Left lung (tissue), 10 donors: ENCODE results near the gene TEX101. TPM values are rescaled to one million over a fixed set of nuclear protein-coding genes. Genes with fewer than 3 reads are reported as not detected.

Experiments used
- ATAC-seq: fragments of 200-7000 bp; cut with Tn5 transposase; one replicate; pipeline ENCODE4 v1.9.1; 2020; ENCODE audit warnings: moderate library complexity
- DNase-seq, 4 donors: peaks; one replicate each; pipeline ENCODE4 v3.0.0-alpha.2; 2013 to 2020
- H3K27ac ChIP-seq, 2 donors: fragments of 200-600 bp; sonication (generic) in 1 of 2; one replicate each; pipeline versions ENCODE4 v1.5.0 to v1.8.0; 2020 to 2021
- H3K27me3 ChIP-seq, 2 donors: fragments of 200-600 bp; sonication (generic) in 1 of 2; one replicate each; pipeline versions ENCODE4 v1.5.0 to v1.8.0; 2020 to 2021
- H3K36me3 ChIP-seq, 2 donors: fragments of 200-600 bp; sonication (generic) in 1 of 2; one replicate each; pipeline versions ENCODE4 v1.5.0 to v1.8.0; 2020 to 2021
- H3K4me1 ChIP-seq, 2 donors: fragments of 200-600 bp; one replicate each; pipeline ENCODE4 v1.8.0; 2021
- H3K4me3 ChIP-seq, 2 donors: fragments of 200-600 bp; sonication (generic) in 1 of 2; one replicate each; pipeline versions ENCODE4 v1.5.0 to v1.8.0; 2020 to 2021; ENCODE audit warnings: mild to moderate bottlenecking in 1 of 2
- H3K9me3 ChIP-seq, 2 donors: fragments of 200-600 bp; sonication (generic) in 1 of 2; one replicate each; pipeline versions ENCODE4 v1.5.0 to v1.8.0; 2020 to 2021
- CTCF ChIP-seq, 2 donors: fragments of 200-600 bp; sonication (generic) in 1 of 2; IDR thresholded peaks; one replicate each; pipeline versions ENCODE4 v1.5.0 to v1.8.0; 2021; ENCODE audit warnings: antibody characterized with exemption in 2 of 2
- intact Hi-C, 2 donors: fragments of 100-400 bp; cut with DNase I; formaldehyde crosslinking; loops; one replicate each; pipeline versions ENCODE4 v1.11.2 to v1.14.2; 2022
- polyA plus RNA-seq, 6 donors: library from polyadenylated mRNA; unstranded; fragments of 120-200 nt; gene quantifications; one replicate each; pipeline ENCODE4 v1.2.1, GENCODE V29; 2013; ENCODE audit not compliant: insufficient read length in 6 of 6
- total RNA-seq, 2 donors: library from RNA; stranded (reverse); fragmentation: NEBNext Ultra II Directional; extraction: Animal tissue kit (Norgen Biotek cat#: 25700); gene quantifications; one replicate each; pipeline ENCODE4 v1.2.1, GENCODE V29; 2021
- donor health status: DM: no; HTN: yes; CAD: no.
- donor health status: DM: no; HTN: no; CAD: no.

The TEX101 gene
- total and polyA plus RNA-seq, 8 donors: not detected

- Histone ChIP-seq H3K4me1 (peaks cover 4 to 38% of the 10 kb centered on the region in 2 donors), H3K4me3 (peak within 1 kb of the TSS; percentile 50 to 66), H3K27me3 (peaks cover 0 to 20% of the 10 kb centered on the region in 2 donors), H3K9me3 (no peaks in the 10 kb centered on the region), H3K27ac (peak within 1 kb of the TSS; percentile 62 to 70), H3K36me3 (no peaks in the 10 kb centered on the region)
- DNase-seq: peak in 2 of 4 donors; percentile 44 to 86
- no peak for ATAC-seq
- intact Hi-C loops: no loop called here
- no peak for TF ChIP-seq CTCF (IDR thresholded peaks at IDR 0.05)
Observed at GRCh38 chr19:43465468-43466120, 50.9 kb downstream of the TEX101 start, which contains the start of gene LYPD3. LYPD3 (minus strand) TSS chr19:43465608; CDS start chr19:43465571, 37 bp downstream.

GRCh38 chr19:43466793-43467192 lies 52.1 kb downstream of the TEX101 start:
- no peak for TF ChIP-seq CTCF (IDR thresholded peaks at IDR 0.05)
- Histone ChIP-seq H3K9me3 (no peaks in the 10 kb centered on the region), H3K27ac (no peak overlapping the region), H3K27me3 (peaks cover 0 to 20% of the 10 kb centered on the region in 2 donors), H3K36me3 (no peaks in the 10 kb centered on the region), H3K4me1 (peaks cover 4 to 38% of the 10 kb centered on the region in 2 donors), H3K4me3 (no peak overlapping the region)
- DNase-seq (no peak), ATAC-seq (no peak)
- intact Hi-C loops: no loop called here

- no peak overlapping the region for H3K4me3 ChIP-seq
- intact Hi-C loops: no loop called here
- ATAC-seq (no peak), DNase-seq (no peak)
- H3K9me3 ChIP-seq: no peaks in the 10 kb centered on the region
- peaks cover 4 to 38% of the 10 kb centered on the region in 2 donors for H3K4me1 ChIP-seq
- TF ChIP-seq CTCF (IDR thresholded peaks at IDR 0.05): no peak
- peaks cover 0 to 20% of the 10 kb centered on the region in 2 donors for H3K27me3 ChIP-seq
- no peak overlapping the region for H3K27ac ChIP-seq
- H3K36me3 ChIP-seq: no peaks in the 10 kb centered on the region
Observed at GRCh38 chr19:43467276-43467675, 52.6 kb downstream of the TEX101 start.

- no peak overlapping the region for H3K27ac ChIP-seq
- intact Hi-C loops: no loop called here
Observed at GRCh38 chr19:43467730-43468129, 53.0 kb downstream of the TEX101 start.

More at GRCh38 chr19:43467730-43468129, 53.0 kb downstream of the TEX101 start:
- ATAC-seq (no peak), DNase-seq (no peak)
- Histone ChIP-seq H3K27me3 (peaks cover 0 to 20% of the 10 kb centered on the region in 2 donors), H3K9me3 (no peaks in the 10 kb centered on the region), H3K4me1 (peaks cover 4 to 36% of the 10 kb centered on the region in 2 donors), H3K36me3 (no peaks in the 10 kb centered on the region), H3K4me3 (no peak overlapping the region)
- TF ChIP-seq CTCF (IDR thresholded peaks at IDR 0.05): no peak

Other genes with a start within 250 kb of the TEX101 start
- not detected for gene PSG5, start 228.4 kb upstream of the TEX101 start, total RNA-seq
- under 1 TPM in 2 of 6 donors, not detected in 4; 0.07 to 0.59 TPM for gene PSG5, start 228.4 kb upstream of the TEX101 start, polyA plus RNA-seq
- not detected for gene PSG4, start 209.3 kb upstream of the TEX101 start, total RNA-seq
- gene PSG4, start 209.3 kb upstream of the TEX101 start, polyA plus RNA-seq: under 1 TPM in 1 of 6 donors, not detected in 5; 0.67 TPM
- not detected for gene PSG9, start 145.4 kb upstream of the TEX101 start, total RNA-seq
- gene PSG9, start 145.4 kb upstream of the TEX101 start, polyA plus RNA-seq: under 1 TPM in 1 of 6 donors, not detected in 5; 0.52 TPM
- gene CD177, start 61.2 kb upstream of the TEX101 start, total RNA-seq: 10 to 100 TPM in 1 of 2 donors, not detected in 1; 13.8 TPM
- under 1 TPM; 0.17 to 0.78 (median 0.39) TPM for gene CD177, start 61.2 kb upstream of the TEX101 start, polyA plus RNA-seq
- gene LYPD3, start 50.7 kb downstream of the TEX101 start, total RNA-seq: 1 to 10 TPM in 1 of 2 donors, under 1 TPM in 1; 0.73 to 1.1 TPM
- gene LYPD3, start 50.7 kb downstream of the TEX101 start, polyA plus RNA-seq: 1 to 10 TPM; 1.2 to 2.1 (median 1.2) TPM
- 1 to 10 TPM; 4.5 to 8.3 TPM for gene PHLDB3, start 89.9 kb downstream of the TEX101 start, total RNA-seq
- 10 to 100 TPM in 3 of 6 donors, 1 to 10 TPM in 3; 7.5 to 13.3 (median 10.1) TPM for gene PHLDB3, start 89.9 kb downstream of the TEX101 start, polyA plus RNA-seq
- gene ETHE1, start 112.3 kb downstream of the TEX101 start, total RNA-seq: 10 to 100 TPM; 37.5 to 39.8 TPM
- gene ETHE1, start 112.3 kb downstream of the TEX101 start, polyA plus RNA-seq: 10 to 100 TPM; 17.1 to 20.5 (median 19.9) TPM
- 1 to 10 TPM; 2.1 to 2.5 TPM for gene ZNF575, start 118.3 kb downstream of the TEX101 start, total RNA-seq
- 1 to 10 TPM; 1.2 to 3.3 (median 2.2) TPM for gene ZNF575, start 118.3 kb downstream of the TEX101 start, polyA plus RNA-seq
- gene XRCC1, start 160.6 kb downstream of the TEX101 start, total RNA-seq: 10 to 100 TPM; 25.2 to 30.6 TPM
- gene XRCC1, start 160.6 kb downstream of the TEX101 start, polyA plus RNA-seq: 10 to 100 TPM; 52.8 to 70.0 (median 57.4) TPM
- gene PINLYP, start 160.9 kb downstream of the TEX101 start, total RNA-seq: 1 to 10 TPM; 6.2 to 7.1 TPM
- gene PINLYP, start 160.9 kb downstream of the TEX101 start, polyA plus RNA-seq: 10 to 100 TPM; 15.4 to 21.2 (median 18.2) TPM
- gene IRGQ, start 181.2 kb downstream of the TEX101 start, total RNA-seq: 10 to 100 TPM; 22.0 to 27.6 TPM
- gene IRGQ, start 181.2 kb downstream of the TEX101 start, polyA plus RNA-seq: 10 to 100 TPM; 15.1 to 18.5 (median 17.1) TPM
- 10 to 100 TPM; 11.5 to 14.4 TPM for gene ZNF576, start 181.7 kb downstream of the TEX101 start, total RNA-seq
- gene ZNF576, start 181.7 kb downstream of the TEX101 start, polyA plus RNA-seq: 10 to 100 TPM in 5 of 6 donors, 1 to 10 TPM in 1; 9.3 to 12.3 (median 10.8) TPM
- under 1 TPM; 0.10 to 0.32 TPM for gene SRRM5, start 197.2 kb downstream of the TEX101 start, total RNA-seq
- 1 to 10 TPM; 1.1 to 2.5 (median 2.2) TPM for gene SRRM5, start 197.2 kb downstream of the TEX101 start, polyA plus RNA-seq
- 10 to 100 TPM; 24.7 to 41.5 TPM for gene ZNF428, start 204.7 kb downstream of the TEX101 start, total RNA-seq
- 10 to 100 TPM; 71.8 to 99.9 (median 88.1) TPM for gene ZNF428, start 204.7 kb downstream of the TEX101 start, polyA plus RNA-seq
- gene CADM4, start 225.0 kb downstream of the TEX101 start, total RNA-seq: 10 to 100 TPM in 1 of 2 donors, 1 to 10 TPM in 1; 4.7 to 12.1 TPM
- 10 to 100 TPM; 17.2 to 24.0 (median 21.2) TPM for gene CADM4, start 225.0 kb downstream of the TEX101 start, polyA plus RNA-seq